Measurements from ENCODE around the gene GCNA.

The GCNA gene

GRCh38 chrX:71618303-71618721 lies 40.1 kb downstream of the GCNA start, which contains the start of gene CXCR3:
Gene CXCR3, minus strand, starts transcription at chrX:71618511. Its CDS starts 62 bp downstream, at chrX:71618449.
- H3K4me3 ChIP-seq (ENCODE audit: low read length): no peak within 1 kb of the TSS
- H3K9me3 ChIP-seq (ENCODE audit: control insufficient read depth, low read depth, low read length): peaks cover 8% of the 10 kb centered on the region
- no peaks in the 10 kb centered on the region for H3K36me3 ChIP-seq (ENCODE audit: control insufficient read depth, low read depth, low read length)
- no peaks in the 10 kb centered on the region for H3K4me1 ChIP-seq (ENCODE audit: control insufficient read depth, low read depth, low read length)
- no peaks in the 10 kb centered on the region for H3K27me3 ChIP-seq (ENCODE audit: control insufficient read depth, insufficient read depth, low read length)
- H3K27ac ChIP-seq (ENCODE audit: low read length): no peak within 1 kb of the TSS
- H3K9ac ChIP-seq (ENCODE audit: low read length): no peak within 1 kb of the TSS

- peaks cover 8% of the 10 kb centered on the region for H3K9me3 ChIP-seq (ENCODE audit: control insufficient read depth, low read depth, low read length)
- H3K9ac ChIP-seq (ENCODE audit: low read length): no peak overlapping the region
- H3K27ac ChIP-seq (ENCODE audit: low read length): no peak overlapping the region
- no peaks in the 10 kb centered on the region for H3K27me3 ChIP-seq (ENCODE audit: control insufficient read depth, insufficient read depth, low read length)
- H3K4me3 ChIP-seq (ENCODE audit: low read length): no peak overlapping the region
- H3K4me1 ChIP-seq (ENCODE audit: control insufficient read depth, low read depth, low read length): no peaks in the 10 kb centered on the region
- no peaks in the 10 kb centered on the region for H3K36me3 ChIP-seq (ENCODE audit: control insufficient read depth, low read depth, low read length)
Observed at GRCh38 chrX:71618787-71619186, 40.5 kb downstream of the GCNA start.

GRCh38 chrX:71619193-71619592 lies 41.0 kb downstream of the GCNA start:
- Histone ChIP-seq H3K36me3 (ENCODE audit: control insufficient read depth, low read depth, low read length) (no peaks in the 10 kb centered on the region), H3K4me1 (ENCODE audit: control insufficient read depth, low read depth, low read length) (no peaks in the 10 kb centered on the region), H3K9me3 (ENCODE audit: control insufficient read depth, low read depth, low read length) (peaks cover 8% of the 10 kb centered on the region), H3K9ac (ENCODE audit: low read length) (no peak overlapping the region), H3K27ac (ENCODE audit: low read length) (no peak overlapping the region), H3K4me3 (ENCODE audit: low read length) (no peak overlapping the region), H3K27me3 (ENCODE audit: control insufficient read depth, insufficient read depth, low read length) (no peaks in the 10 kb centered on the region)

- H3K4me3 ChIP-seq (ENCODE audit: low read length): no peak overlapping the region
- no peak overlapping the region for H3K27ac ChIP-seq (ENCODE audit: low read length)
- peaks cover 8% of the 10 kb centered on the region for H3K9me3 ChIP-seq (ENCODE audit: control insufficient read depth, low read depth, low read length)
- no peaks in the 10 kb centered on the region for H3K27me3 ChIP-seq (ENCODE audit: control insufficient read depth, insufficient read depth, low read length)
- no peaks in the 10 kb centered on the region for H3K36me3 ChIP-seq (ENCODE audit: control insufficient read depth, low read depth, low read length)
- no peak overlapping the region for H3K9ac ChIP-seq (ENCODE audit: low read length)
- no peaks in the 10 kb centered on the region for H3K4me1 ChIP-seq (ENCODE audit: control insufficient read depth, low read depth, low read length)
Observed at GRCh38 chrX:71619986-71620385, 41.7 kb downstream of the GCNA start.

- no peaks in the 10 kb centered on the region for H3K36me3 ChIP-seq (ENCODE audit: control insufficient read depth, low read depth, low read length)
- H3K27me3 ChIP-seq (ENCODE audit: control insufficient read depth, insufficient read depth, low read length): no peaks in the 10 kb centered on the region
- no peak overlapping the region for H3K9ac ChIP-seq (ENCODE audit: low read length)
- no peak overlapping the region for H3K4me3 ChIP-seq (ENCODE audit: low read length)
- H3K27ac ChIP-seq (ENCODE audit: low read length): no peak overlapping the region
- peaks cover 8% of the 10 kb centered on the region for H3K9me3 ChIP-seq (ENCODE audit: control insufficient read depth, low read depth, low read length)
- no peaks in the 10 kb centered on the region for H3K4me1 ChIP-seq (ENCODE audit: control insufficient read depth, low read depth, low read length)
Observed at GRCh38 chrX:71621603-71622002, 43.4 kb downstream of the GCNA start.

GRCh38 chrX:71622032-71622575 lies 43.9 kb downstream of the GCNA start:
- Histone ChIP-seq H3K27ac (ENCODE audit: low read length) (no peak overlapping the region), H3K9me3 (ENCODE audit: control insufficient read depth, low read depth, low read length) (peaks cover 8% of the 10 kb centered on the region), H3K4me1 (ENCODE audit: control insufficient read depth, low read depth, low read length) (no peaks in the 10 kb centered on the region), H3K9ac (ENCODE audit: low read length) (no peak overlapping the region), H3K27me3 (ENCODE audit: control insufficient read depth, insufficient read depth, low read length) (no peaks in the 10 kb centered on the region), H3K4me3 (ENCODE audit: low read length) (no peak overlapping the region), H3K36me3 (ENCODE audit: control insufficient read depth, low read depth, low read length) (no peaks in the 10 kb centered on the region)

GRCh38 chrX:71622576-71623450 lies 44.6 kb downstream of the GCNA start:
- Histone ChIP-seq H3K9ac (ENCODE audit: low read length) (no peak overlapping the region), H3K36me3 (ENCODE audit: control insufficient read depth, low read depth, low read length) (no peaks in the 10 kb centered on the region), H3K9me3 (ENCODE audit: control insufficient read depth, low read depth, low read length) (peaks cover 4% of the 10 kb centered on the region), H3K27ac (ENCODE audit: low read length) (no peak overlapping the region), H3K27me3 (ENCODE audit: control insufficient read depth, insufficient read depth, low read length) (no peaks in the 10 kb centered on the region), H3K4me1 (ENCODE audit: control insufficient read depth, low read depth, low read length) (no peaks in the 10 kb centered on the region), H3K4me3 (ENCODE audit: low read length) (no peak overlapping the region)

- no peaks in the 10 kb centered on the region for H3K27me3 ChIP-seq (ENCODE audit: control insufficient read depth, insufficient read depth, low read length)
- H3K4me3 ChIP-seq (ENCODE audit: low read length): no peak overlapping the region
- H3K9ac ChIP-seq (ENCODE audit: low read length): no peak overlapping the region
Observed at GRCh38 chrX:71623714-71624113, 45.5 kb downstream of the GCNA start.

GRCh38 chrX:71625471-71625870 lies 47.2 kb downstream of the GCNA start:
- Histone ChIP-seq H3K4me3 (ENCODE audit: low read length) (no peak overlapping the region), H3K36me3 (ENCODE audit: control insufficient read depth, low read depth, low read length) (no peaks in the 10 kb centered on the region), H3K9ac (ENCODE audit: low read length) (no peak overlapping the region), H3K27me3 (ENCODE audit: control insufficient read depth, insufficient read depth, low read length) (no peaks in the 10 kb centered on the region), H3K27ac (ENCODE audit: low read length) (no peak overlapping the region), H3K9me3 (ENCODE audit: control insufficient read depth, low read depth, low read length) (peaks cover 13% of the 10 kb centered on the region), H3K4me1 (ENCODE audit: control insufficient read depth, low read depth, low read length) (no peaks in the 10 kb centered on the region)

More at GRCh38 chrX:71623714-71624113, 45.5 kb downstream of the GCNA start:
- H3K36me3 ChIP-seq (ENCODE audit: control insufficient read depth, low read depth, low read length): no peaks in the 10 kb centered on the region
- H3K9me3 ChIP-seq (ENCODE audit: control insufficient read depth, low read depth, low read length): peaks cover 5% of the 10 kb centered on the region
- H3K27ac ChIP-seq (ENCODE audit: low read length): no peak overlapping the region
- H3K4me1 ChIP-seq (ENCODE audit: control insufficient read depth, low read depth, low read length): no peaks in the 10 kb centered on the region

- no peak overlapping the region for H3K9ac ChIP-seq (ENCODE audit: low read length)
Observed at GRCh38 chrX:71626576-71626975, 48.3 kb downstream of the GCNA start.

GRCh38 chrX:71627588-71628404 lies 49.6 kb downstream of the GCNA start:
- H3K4me1 ChIP-seq (ENCODE audit: control insufficient read depth, low read depth, low read length): no peaks in the 10 kb centered on the region
- no peak overlapping the region for H3K27ac ChIP-seq (ENCODE audit: low read length)
- no peaks in the 10 kb centered on the region for H3K36me3 ChIP-seq (ENCODE audit: control insufficient read depth, low read depth, low read length)
- H3K27me3 ChIP-seq (ENCODE audit: control insufficient read depth, insufficient read depth, low read length): no peaks in the 10 kb centered on the region
- H3K4me3 ChIP-seq (ENCODE audit: low read length): no peak overlapping the region
- peaks cover 9% of the 10 kb centered on the region for H3K9me3 ChIP-seq (ENCODE audit: control insufficient read depth, low read depth, low read length)
- no peak overlapping the region for H3K9ac ChIP-seq (ENCODE audit: low read length)

More at GRCh38 chrX:71626576-71626975, 48.3 kb downstream of the GCNA start:
- Histone ChIP-seq H3K9me3 (ENCODE audit: control insufficient read depth, low read depth, low read length) (peaks cover 9% of the 10 kb centered on the region), H3K4me3 (ENCODE audit: low read length) (no peak overlapping the region), H3K27ac (ENCODE audit: low read length) (no peak overlapping the region), H3K4me1 (ENCODE audit: control insufficient read depth, low read depth, low read length) (no peaks in the 10 kb centered on the region), H3K27me3 (ENCODE audit: control insufficient read depth, insufficient read depth, low read length) (no peaks in the 10 kb centered on the region), H3K36me3 (ENCODE audit: control insufficient read depth, low read depth, low read length) (no peaks in the 10 kb centered on the region)
